Immature natural killer cell (primary cell): ENCODE data around the gene VPS26B. TPM values are rescaled to one million over a fixed set of nuclear protein-coding genes. Genes with fewer than 3 reads are reported as not detected.
A peak's percentile ranks its signal among the peaks of the same experiment; 100 is the strongest.
"Not testable (repeated sequence)": the region's sequence is repeated elsewhere in the genome, so short reads cannot be mapped to it uniquely, and the experiment has no call there.

Source experiments
- DNase-seq, 3 donors: peaks; one replicate each; pipeline ENCODE4 v3.0.0; 2022; ENCODE audit warnings: mixed read lengths in 1 of 3
- H3K27ac Mint-ChIP-seq, 6 donors: one replicate each; pipeline ENCODE4 v1.8.0; 2020; ENCODE audit warnings: mixed read lengths in 6 of 6, mild to moderate bottlenecking in 5 of 6, inconsistent platforms in 4 of 6, moderate library complexity in 3 of 6
- H3K27me3 Mint-ChIP-seq, 3 donors: one replicate each; pipeline ENCODE4 v1.8.0; 2020 to 2021; ENCODE audit warnings: low read depth in 3 of 3, mild to moderate bottlenecking in 3 of 3, mixed read lengths in 3 of 3, moderate library complexity in 3 of 3, inconsistent platforms in 1 of 3
- H3K36me3 Mint-ChIP-seq, 3 donors: one replicate each; pipeline ENCODE4 v1.8.0; 2020; ENCODE audit warnings: mixed read lengths in 3 of 3, inconsistent platforms in 2 of 3, mild to moderate bottlenecking in 2 of 3
- H3K4me1 Mint-ChIP-seq, 2 donors: one replicate each; pipeline ENCODE4 v1.8.0; 2020; ENCODE audit warnings: inconsistent platforms in 2 of 2, mild to moderate bottlenecking in 2 of 2, mixed read lengths in 2 of 2, moderate library complexity in 1 of 2
- H3K4me3 Mint-ChIP-seq, 5 donors: one replicate each; pipeline ENCODE4 v1.8.0; 2020; ENCODE audit warnings: mild to moderate bottlenecking in 5 of 5, mixed read lengths in 5 of 5, inconsistent platforms in 3 of 5, moderate library complexity in 3 of 5
- H3K9me3 Mint-ChIP-seq, 6 donors: one replicate each; pipeline ENCODE4 v1.8.0; 2020; ENCODE audit warnings: mild to moderate bottlenecking in 6 of 6, mixed read lengths in 6 of 6, inconsistent platforms in 4 of 6, moderate library complexity in 3 of 6
- polyA plus RNA-seq, 3 donors: library from polyadenylated mRNA; unstranded; fragments of 300-500 nt; fragmentation: Illumina TruSeq; gene quantifications; one replicate each; pipeline ENCODE4 v1.2.3, GENCODE V29; 2021

The VPS26B gene
- polyA plus RNA-seq, 3 donors from 2014 or later, result 76.2 to 110 (median 78.1) TPM

- DNase-seq, result no peak
- Mint-ChIP-seq H3K27ac (peak overlapping the region in 4 of 6 donors; percentile 41 to 81 (median 60)), H3K4me3 (peak overlapping the region; percentile 78 to 98 (median 96)), H3K27me3 (peaks cover 0 to 1% (median 0%) of the 10 kb centered on the region in 3 donors), H3K4me1 (peaks cover 23 to 43% of the 10 kb centered on the region in 2 donors), H3K36me3 (peaks cover 7 to 13% (median 9%) of the 10 kb centered on the region in 3 donors), H3K9me3 (no peaks in the 10 kb centered on the region)
Observed at GRCh38 chr11:134254433-134255183, 30.1 kb downstream of the VPS26B start.

- peak overlapping the region in 3 of 5 donors; percentile 29 to 96 (median 90) for H3K4me3 Mint-ChIP-seq
- H3K27me3 Mint-ChIP-seq, H3K27ac Mint-ChIP-seq, DNase-seq, H3K9me3 Mint-ChIP-seq: not testable (repeated sequence)
- H3K36me3 Mint-ChIP-seq, result peaks cover 7 to 19% (median 9%) of the 10 kb centered on the region in 3 donors
- H3K4me1 Mint-ChIP-seq, result peaks cover 23 to 43% of the 10 kb centered on the region in 2 donors
Observed at GRCh38 chr11:134255184-134255561, 30.7 kb downstream of the VPS26B start.

GRCh38 chr11:134257101-134257500, 32.6 kb downstream of the VPS26B start:
- Mint-ChIP-seq H3K9me3 (no peaks in the 10 kb centered on the region), H3K27me3 (peaks cover 0 to 1% (median 0%) of the 10 kb centered on the region in 3 donors), H3K36me3 (peaks cover 10 to 27% (median 14%) of the 10 kb centered on the region in 3 donors), H3K4me1 (peaks cover 17 to 36% of the 10 kb centered on the region in 2 donors), H3K4me3 (no peak overlapping the region), H3K27ac (peak overlapping the region in 1 of 6 donors; percentile 64)
- DNase-seq, result no peak

- Mint-ChIP-seq H3K36me3 (peaks cover 10 to 35% (median 14%) of the 10 kb centered on the region in 3 donors), H3K4me1 (peaks cover 6 to 24% of the 10 kb centered on the region in 2 donors), H3K27me3 (peaks cover 0 to 2% (median 0%) of the 10 kb centered on the region in 3 donors), H3K9me3 (no peaks in the 10 kb centered on the region), H3K4me3 (no peak overlapping the region), H3K27ac (peak overlapping the region in 1 of 6 donors; percentile 2)
- no peak for DNase-seq
Observed at GRCh38 chr11:134258577-134258976, 34.1 kb downstream of the VPS26B start.

- H3K27ac Mint-ChIP-seq, result no peak overlapping the region
- H3K27me3 Mint-ChIP-seq, result peaks cover 0 to 4% (median 0%) of the 10 kb centered on the region in 3 donors
- no peaks in the 10 kb centered on the region for H3K9me3 Mint-ChIP-seq
- H3K4me3 Mint-ChIP-seq, result no peak overlapping the region
- H3K4me1 Mint-ChIP-seq, result peaks cover 0 to 7% of the 10 kb centered on the region in 2 donors
- H3K36me3 Mint-ChIP-seq, result peaks cover 10 to 35% (median 14%) of the 10 kb centered on the region in 3 donors
- no peak for DNase-seq
Observed at GRCh38 chr11:134260503-134260902, 36.0 kb downstream of the VPS26B start.

- H3K9me3 Mint-ChIP-seq, result no peaks in the 10 kb centered on the region
- no peak for DNase-seq
- H3K4me1 Mint-ChIP-seq, result peaks cover 0 to 2% of the 10 kb centered on the region in 2 donors
- peaks cover 0 to 3% (median 0%) of the 10 kb centered on the region in 3 donors for H3K27me3 Mint-ChIP-seq
- no peak overlapping the region for H3K27ac Mint-ChIP-seq
- H3K36me3 Mint-ChIP-seq, result peaks cover 10 to 35% (median 14%) of the 10 kb centered on the region in 3 donors
- H3K4me3 Mint-ChIP-seq, result no peak overlapping the region
Observed at GRCh38 chr11:134260983-134261382, 36.5 kb downstream of the VPS26B start.

GRCh38 chr11:134261626-134262488, 37.4 kb downstream of the VPS26B start:
- no peak overlapping the region for H3K27ac Mint-ChIP-seq
- H3K27me3 Mint-ChIP-seq, result peaks cover 0 to 3% (median 0%) of the 10 kb centered on the region in 3 donors
- no peak for DNase-seq
- H3K9me3 Mint-ChIP-seq, result no peaks in the 10 kb centered on the region
- H3K4me1 Mint-ChIP-seq, result no peaks in the 10 kb centered on the region
- H3K36me3 Mint-ChIP-seq, result peaks cover 10 to 35% (median 14%) of the 10 kb centered on the region in 3 donors
- no peak overlapping the region for H3K4me3 Mint-ChIP-seq

GRCh38 chr11:134264966-134265764, 40.7 kb downstream of the VPS26B start:
- Mint-ChIP-seq H3K27me3 (peaks cover 0 to 8% (median 0%) of the 10 kb centered on the region in 3 donors), H3K9me3 (no peaks in the 10 kb centered on the region), H3K4me3 (no peak overlapping the region), H3K36me3 (peaks cover 3 to 16% (median 5%) of the 10 kb centered on the region in 3 donors), H3K4me1 (peaks cover 5 to 7% of the 10 kb centered on the region in 2 donors), H3K27ac (no peak overlapping the region)
- DNase-seq, result no peak

GRCh38 chr11:134266440-134266839, 42.0 kb downstream of the VPS26B start:
- Mint-ChIP-seq H3K4me3 (no peak overlapping the region), H3K4me1 (peaks cover 12 to 15% of the 10 kb centered on the region in 2 donors), H3K27me3 (peaks cover 3 to 11% (median 7%) of the 10 kb centered on the region in 3 donors), H3K27ac (peak overlapping the region in 1 of 6 donors; percentile 60), H3K9me3 (no peaks in the 10 kb centered on the region), H3K36me3 (peaks cover 0 to 10% (median 0%) of the 10 kb centered on the region in 3 donors)
- DNase-seq, result no peak

- H3K4me1 Mint-ChIP-seq, result peaks cover 12 to 15% of the 10 kb centered on the region in 2 donors
- no peaks in the 10 kb centered on the region for H3K9me3 Mint-ChIP-seq
- H3K36me3 Mint-ChIP-seq, result peaks cover 0 to 10% (median 0%) of the 10 kb centered on the region in 3 donors
- peaks cover 5 to 13% (median 7%) of the 10 kb centered on the region in 3 donors for H3K27me3 Mint-ChIP-seq
- H3K27ac Mint-ChIP-seq, result no peak overlapping the region
- DNase-seq, result no peak
- H3K4me3 Mint-ChIP-seq, result no peak overlapping the region
Observed at GRCh38 chr11:134266841-134267251, 42.4 kb downstream of the VPS26B start.

GRCh38 chr11:134267461-134267860, 43.0 kb downstream of the VPS26B start:
- H3K27ac Mint-ChIP-seq, result no peak overlapping the region

GRCh38 chr11:134267966-134268365, 43.5 kb downstream of the VPS26B start:
- peaks cover 0 to 1% (median 0%) of the 10 kb centered on the region in 3 donors for H3K36me3 Mint-ChIP-seq
- no peak for DNase-seq
- H3K9me3 Mint-ChIP-seq, result no peaks in the 10 kb centered on the region

More at GRCh38 chr11:134267461-134267860, 43.0 kb downstream of the VPS26B start:
- Mint-ChIP-seq H3K9me3 (no peaks in the 10 kb centered on the region), H3K27me3 (peaks cover 5 to 16% (median 9%) of the 10 kb centered on the region in 3 donors), H3K36me3 (peaks cover 0 to 6% (median 0%) of the 10 kb centered on the region in 3 donors), H3K4me3 (no peak overlapping the region), H3K4me1 (peaks cover 12 to 15% of the 10 kb centered on the region in 2 donors)
- DNase-seq, result no peak

GRCh38 chr11:134270250-134270714, 45.8 kb downstream of the VPS26B start:
- peaks cover 14 to 20% of the 10 kb centered on the region in 2 donors for H3K4me1 Mint-ChIP-seq
- H3K27me3 Mint-ChIP-seq, result peaks cover 15 to 21% (median 17%) of the 10 kb centered on the region in 3 donors

More at GRCh38 chr11:134267966-134268365, 43.5 kb downstream of the VPS26B start:
- no peak overlapping the region for H3K4me3 Mint-ChIP-seq
- no peak overlapping the region for H3K27ac Mint-ChIP-seq
- peaks cover 12 to 15% of the 10 kb centered on the region in 2 donors for H3K4me1 Mint-ChIP-seq
- H3K27me3 Mint-ChIP-seq, result peaks cover 5 to 16% (median 12%) of the 10 kb centered on the region in 3 donors

More at GRCh38 chr11:134270250-134270714, 45.8 kb downstream of the VPS26B start:
- DNase-seq, result peak in 2 of 3 donors; percentile 11 to 25
- peak overlapping the region in 3 of 6 donors; percentile 12 to 78 (median 55) for H3K27ac Mint-ChIP-seq
- peaks cover 0 to 2% (median 0%) of the 10 kb centered on the region in 3 donors for H3K36me3 Mint-ChIP-seq
- peak overlapping the region in 3 of 5 donors; percentile 40 to 67 (median 41) for H3K4me3 Mint-ChIP-seq
- H3K9me3 Mint-ChIP-seq, result no peaks in the 10 kb centered on the region
